PC-9 (cell line): ENCODE measurements around the gene CGN. TPM values are rescaled to one million over a fixed set of nuclear protein-coding genes. Genes with fewer than 3 reads are reported as not detected.

ENCODE experiments used
- BruUV-seq: library from RNA; stranded (reverse); fragments of 400-500 nt; replicated peaks from 2 replicates; lab custom pipeline; 2021; lab: Mats Ljungman, UMichigan
- CTCF ChIA-PET: fragments of 300-600 bp; sonication (Branson Sonifier 250); formaldehyde crosslinking; loops from one replicate; lab custom pipeline; 2022; ENCODE audit warnings: antibody characterized with exemption; lab: Charles Lee
- POLR2A ChIA-PET: fragments of 300-600 bp; sonication (Branson Sonifier 250); formaldehyde crosslinking; loops from one replicate; lab custom pipeline; 2022; ENCODE audit warnings: antibody characterized with exemption; ENCODE audit not compliant: unreplicated experiment; lab: Charles Lee
- DNase-seq, 2 experiments: peaks; one replicate each; pipeline versions ENCODE4 v3.0.0 to v3.0.0-alpha.2; 2015 to 2022; ENCODE audit warnings: mixed read lengths in 1 of 2
- H2AFZ ChIP-seq: fragments of 200-600 bp; sonication (generic); 2 replicates; pipeline ENCODE4 v1.8.1; 2017; ENCODE audit warnings: antibody characterized with exemption
- H3F3A ChIP-seq: fragments of 200-600 bp; sonication (generic); 2 replicates; pipeline ENCODE4 v1.8.1; 2017; ENCODE audit warnings: antibody characterized with exemption, mild to moderate bottlenecking, low read depth; ENCODE audit not compliant: insufficient read depth
- H3K27ac ChIP-seq: fragments of 200-600 bp; sonication (generic); 2 replicates; pipeline ENCODE4 v1.6.1; 2016; ENCODE audit warnings: mixed run types
- H3K27me3 ChIP-seq: fragments of 200-600 bp; sonication (generic); 2 replicates; pipeline ENCODE4 v1.6.1; 2016; ENCODE audit warnings: low read depth, mixed run types; ENCODE audit not compliant: insufficient read depth
- H3K36me3 ChIP-seq: fragments of 200-600 bp; sonication (generic); 2 replicates; pipeline ENCODE4 v1.6.1; 2016; ENCODE audit warnings: low read depth, mixed run types
- H3K4me1 ChIP-seq: fragments of 200-600 bp; sonication (generic); replicated peaks from 2 replicates; pipeline ENCODE4 v1.6.1; 2016; ENCODE audit warnings: mixed run types; ENCODE audit not compliant: insufficient read depth
- H3K4me2 ChIP-seq: fragments of 200-600 bp; sonication (generic); 2 replicates; pipeline ENCODE4 v1.6.1; 2017; ENCODE audit warnings: mixed run types
- H3K4me3 ChIP-seq: fragments of 200-600 bp; sonication (generic); 2 replicates; pipeline ENCODE4 v1.6.1; 2016; ENCODE audit warnings: mixed run types
- H3K79me2 ChIP-seq: fragments of 200-600 bp; sonication (generic); 2 replicates; pipeline ENCODE4 v1.6.1; 2017; ENCODE audit warnings: low read depth, mixed run types
- H3K9me2 ChIP-seq: fragments of 200-600 bp; sonication (generic); 2 replicates; pipeline ENCODE4 v1.8.1; 2017; ENCODE audit warnings: mild to moderate bottlenecking; ENCODE audit not compliant: insufficient read depth
- H3K9me3 ChIP-seq: fragments of 200-600 bp; sonication (generic); 2 replicates; pipeline ENCODE4 v1.8.1; 2016; ENCODE audit warnings: low read depth; ENCODE audit not compliant: insufficient read depth
- H4K20me1 ChIP-seq: fragments of 200-600 bp; sonication (generic); 2 replicates; pipeline ENCODE4 v1.8.1; 2017; ENCODE audit not compliant: insufficient read depth
- CTCF ChIP-seq: fragments of 200-600 bp; sonication (generic); conservative IDR thresholded peaks from 2 replicates; pipeline ENCODE4 v1.6.1; 2017; ENCODE audit warnings: mixed run types, antibody characterized with exemption, mild to moderate bottlenecking, moderate library complexity
- EZH2 ChIP-seq: fragments of 200-600 bp; sonication (generic); IDR thresholded peaks from 2 replicates; pipeline ENCODE4 v1.8.0; 2017; ENCODE audit warnings: antibody characterized with exemption, low read depth
- intact Hi-C: fragments of 100-400 bp; cut with micrococcal nuclease; formaldehyde crosslinking; loops from one replicate; pipeline ENCODE4 v1.10.0; 2022; ENCODE audit not compliant: unreplicated experiment
- total RNA-seq: library from RNA; stranded (reverse); gene quantifications from 2 replicates; pipeline ENCODE4 v1.2.3, GENCODE V29; 2021

Gene CGN
- total RNA-seq, 1 experiment from 2014 or later: 30.3 TPM

- intact Hi-C loops: no loop called here
- no TSS peak for BruUV-seq
- peaks cover 81% of the 10 kb centered on the region for H3K4me1 ChIP-seq
These were observed 67.8 kb downstream of the CGN start for GRCh38 chr1:151578941-151579340.

GRCh38 chr1:151579436-151580225, 68.4 kb downstream of the CGN start:
- ChIA-PET POLR2A (interaction anchor here (0.5 to 1.2 kb wide), 4 partner anchors 31 to 68 kb away, joined by 3 to 10 read pairs (median 4); no protein-coding TSS in a partner anchor), CTCF (interaction anchor here (1.0 kb wide), 1 partner anchor 14 kb away, joined by 12 read pairs; no protein-coding TSS in a partner anchor)
- intact Hi-C loops: no loop called here
- BruUV-seq: no TSS peak
- peaks cover 11% of the 10 kb centered on the region; the same call in 1 of the 2 replicates for H3K79me2 ChIP-seq
- TF ChIP-seq EZH2 (no peak), CTCF (no peak)
- H3K4me1 ChIP-seq: peaks cover 81% of the 10 kb centered on the region
- no peak overlapping the region for H2AFZ ChIP-seq
- DNase-seq: peak; percentile 57 to 74
- H3K4me2 ChIP-seq: peak overlapping the region; percentile 48
- H3K9me3 ChIP-seq: no peaks in the 10 kb centered on the region
- H3K27ac ChIP-seq: peak overlapping the region; percentile 69
- H4K20me1 ChIP-seq: no peaks in the 10 kb centered on the region
- no peaks in the 10 kb centered on the region for H3K27me3 ChIP-seq
- H3F3A ChIP-seq: peaks cover 60% of the 10 kb centered on the region
- H3K9me2 ChIP-seq: no peaks in the 10 kb centered on the region
- H3K4me3 ChIP-seq: no peak overlapping the region
- peaks cover 58% of the 10 kb centered on the region for H3K36me3 ChIP-seq

More at GRCh38 chr1:151578941-151579340, 67.8 kb downstream of the CGN start:
- TF ChIP-seq EZH2 (no peak), CTCF (no peak)
- Histone ChIP-seq H3K4me2 (peak overlapping the region; percentile 48), H2AFZ (no peak overlapping the region), H3K27ac (peak overlapping the region; percentile 69), H4K20me1 (no peaks in the 10 kb centered on the region), H3K27me3 (no peaks in the 10 kb centered on the region), H3K79me2 (peaks cover 11% of the 10 kb centered on the region; the same call in 1 of the 2 replicates), H3F3A (peaks cover 60% of the 10 kb centered on the region), H3K4me3 (no peak overlapping the region), H3K9me3 (no peaks in the 10 kb centered on the region), H3K9me2 (no peaks in the 10 kb centered on the region), H3K36me3 (peaks cover 62% of the 10 kb centered on the region)
- ChIA-PET POLR2A (interaction anchor here (0.6 to 1.2 kb wide), 4 partner anchors 18 to 67 kb away, joined by 3 to 4 read pairs (median 4); no protein-coding TSS in a partner anchor), CTCF (interaction anchor here (1.0 kb wide), 1 partner anchor 15 kb away, joined by 12 read pairs; no protein-coding TSS in a partner anchor)
- DNase-seq: peak in 1 of 2 experiments; percentile 56

GRCh38 chr1:151581451-151581850, 70.3 kb downstream of the CGN start:
- TF ChIP-seq CTCF (no peak), EZH2 (no peak)
- CTCF ChIA-PET: no interaction called here
- no peak for DNase-seq
- peaks cover 45% of the 10 kb centered on the region for H3K36me3 ChIP-seq
- no peaks in the 10 kb centered on the region for H3K27me3 ChIP-seq
- no peaks in the 10 kb centered on the region for H3K9me3 ChIP-seq
- intact Hi-C loops: no loop called here
- no TSS peak for BruUV-seq
- no peak overlapping the region for H3K27ac ChIP-seq
- H3K9me2 ChIP-seq: no peaks in the 10 kb centered on the region
- H4K20me1 ChIP-seq: no peaks in the 10 kb centered on the region
- peaks cover 88% of the 10 kb centered on the region for H3K4me1 ChIP-seq
- peaks cover 74% of the 10 kb centered on the region for H3F3A ChIP-seq
- H3K79me2 ChIP-seq: no peaks in the 10 kb centered on the region
- POLR2A ChIA-PET: no interaction called here
- no peak overlapping the region for H2AFZ ChIP-seq
- H3K4me2 ChIP-seq: no peak overlapping the region
- H3K4me3 ChIP-seq: no peak overlapping the region
